H1 (cell line): Measurements from ENCODE around the gene TMEM144. TPM values are rescaled to one million over a fixed set of nuclear protein-coding genes. Genes with fewer than 3 reads are reported as not detected.

ENCODE experiments used
- CTCF ChIA-PET: fragments of 300-600 bp; sonication (Branson Sonifier 250); formaldehyde crosslinking; loops from one replicate; lab custom pipeline; 2021; ENCODE audit not compliant: partially characterized antibody; lab: Charles Lee
- POLR2A ChIA-PET: fragments of 300-600 bp; sonication (Branson Sonifier 250); formaldehyde crosslinking; loops from one replicate; lab custom pipeline; 2021; ENCODE audit warnings: inconsistent platforms; ENCODE audit not compliant: partially characterized antibody; lab: Charles Lee
- DNase-seq, 2 experiments: peaks; one replicate each; pipeline versions ENCODE4 v3.0.0 to v3.0.0-alpha.2; 2010 to 2022; ENCODE audit warnings: low spot score in 2 of 2, low read depth in 1 of 2, mixed read lengths in 1 of 2
- FAIRE-seq: peaks from 2 replicates; lab custom pipeline; 2011; peaks lifted over from hg19 to GRCh38; lab: Jason Lieb, UNC
- H2AFZ ChIP-seq: 2 replicates; pipeline ENCODE4 v1.8.1; 2012; ENCODE audit warnings: low read length, inconsistent platforms
- H2AK5ac ChIP-seq: 2 replicates; pipeline ENCODE4 v1.6.1; 2013; ENCODE audit warnings: low read depth, low read length
- H2BK120ac ChIP-seq: replicated peaks from 2 replicates; pipeline ENCODE3; 2013; ENCODE audit warnings: low read depth, low read length, inconsistent platforms
- H2BK12ac ChIP-seq: 2 replicates; pipeline ENCODE4 v1.6.1; 2013; ENCODE audit warnings: low read depth, low read length
- H2BK15ac ChIP-seq: 2 replicates; pipeline ENCODE4 v1.6.1; 2013; ENCODE audit warnings: low read length
- H2BK20ac ChIP-seq: 2 replicates; pipeline ENCODE4 v1.6.1; 2013; ENCODE audit warnings: low read length
- H2BK5ac ChIP-seq: 2 replicates; pipeline ENCODE4 v1.6.1; 2013; ENCODE audit warnings: low read depth, low read length
- H3K14ac ChIP-seq: 2 replicates; pipeline ENCODE4 v1.6.1; 2013; ENCODE audit warnings: inconsistent platforms; ENCODE audit not compliant: insufficient read length
- H3K18ac ChIP-seq: 2 replicates; pipeline ENCODE4 v1.6.1; 2013; ENCODE audit warnings: low read length; ENCODE audit errors: extremely low read depth
- H3K23ac ChIP-seq: 2 replicates; pipeline ENCODE4 v1.6.1; 2013; ENCODE audit warnings: inconsistent platforms; ENCODE audit not compliant: insufficient read length
- H3K23me2 ChIP-seq: 2 replicates; pipeline ENCODE4 v1.6.1; 2013; ENCODE audit warnings: low read depth, low read length
- H3K27ac ChIP-seq: 2 replicates; pipeline ENCODE4 v1.6.1; 2011; ENCODE audit warnings: low read depth, low read length, inconsistent platforms
- H3K27me3 ChIP-seq, 4 experiments: replicated peaks in 1 of 4; 1 replicate in 1 of 4; 2 replicates in 3 of 4; pipeline versions ENCODE4 v1.6.1 to v1.8.1; 2011 to 2013; ENCODE audit warnings: low read length in 3 of 4, mild to moderate bottlenecking in 3 of 4, inconsistent platforms in 2 of 4, mixed read lengths in 2 of 4, moderate library complexity in 1 of 4; ENCODE audit not compliant: control insufficient read depth in 3 of 4, insufficient read depth in 3 of 4; ENCODE audit errors: extremely low read depth in 1 of 4
- H3K36me3 ChIP-seq, 4 experiments: 2 replicates each; pipeline versions ENCODE4 v1.6.1 to v1.8.1; 2011 to 2013; ENCODE audit warnings: mild to moderate bottlenecking in 4 of 4, low read length in 3 of 4, moderate library complexity in 2 of 4, control low read depth in 1 of 4, inconsistent platforms in 1 of 4; ENCODE audit not compliant: insufficient read depth in 4 of 4, control insufficient read depth in 2 of 4
- H3K4ac ChIP-seq: replicated peaks from 2 replicates; pipeline ENCODE3; 2013; ENCODE audit warnings: low read length, low read depth, mixed read lengths, inconsistent platforms; ENCODE audit not compliant: insufficient read length
- H3K4me1 ChIP-seq, 4 experiments: replicated peaks in 1 of 4; 1 replicate in 1 of 4; 2 replicates in 3 of 4; pipeline versions ENCODE4 v1.6.1 to v1.8.1; 2011 to 2013; ENCODE audit warnings: low read length in 3 of 4, inconsistent platforms in 2 of 4, mixed read lengths in 1 of 4; ENCODE audit not compliant: insufficient read depth in 4 of 4, control insufficient read depth in 3 of 4
- H3K4me2 ChIP-seq, 2 experiments: 2 replicates each; pipeline versions ENCODE4 v1.6.1 to v1.8.1; 2011 to 2013; ENCODE audit warnings: low read depth in 2 of 2, low read length in 2 of 2, control low read depth in 1 of 2, inconsistent platforms in 1 of 2, mild to moderate bottlenecking in 1 of 2; ENCODE audit not compliant: insufficient read depth in 1 of 2
- H3K4me3 ChIP-seq, 4 experiments: fragments of 200-600, 300-600 bp in 1 of 4; sonication (generic), shearing (Covaris generic), sonication (Bioruptor Twin) in 1 of 4; 2 replicates each; pipeline versions ENCODE4 v1.5.1 to v1.8.1; 2011 to 2016; ENCODE audit warnings: low read length in 4 of 4, low read depth in 3 of 4, control low read depth in 2 of 4, inconsistent platforms in 2 of 4, mild to moderate bottlenecking in 2 of 4, mixed read lengths in 1 of 4, moderate library complexity in 1 of 4; ENCODE audit not compliant: insufficient read depth in 2 of 4; ENCODE audit errors: extremely low read depth in 1 of 4
- H3K56ac ChIP-seq: replicated peaks from 2 replicates; pipeline ENCODE3; 2013; ENCODE audit warnings: low read depth, mild to moderate bottlenecking, mixed read lengths, low read length, inconsistent platforms; ENCODE audit not compliant: insufficient read length
- H3K79me1 ChIP-seq: 2 replicates; pipeline ENCODE4 v1.6.1; 2013; ENCODE audit warnings: low read depth, low read length, control low read depth
- H3K79me2 ChIP-seq, 2 experiments: 2 replicates each; pipeline versions ENCODE4 v1.6.1 to v1.8.1; 2012 to 2013; ENCODE audit warnings: low read length in 2 of 2, mild to moderate bottlenecking in 2 of 2, inconsistent platforms in 1 of 2; ENCODE audit not compliant: insufficient read depth in 2 of 2, control insufficient read depth in 1 of 2
- H3K9ac ChIP-seq, 4 experiments: replicated peaks in 1 of 4; 1 replicate in 1 of 4; 2 replicates in 3 of 4; pipeline versions ENCODE4 v1.6.1 to v1.8.1; 2011 to 2013; ENCODE audit warnings: low read depth in 3 of 4, low read length in 3 of 4, control low read depth in 2 of 4, mild to moderate bottlenecking in 2 of 4, moderate library complexity in 2 of 4, inconsistent platforms in 1 of 4; ENCODE audit errors: extremely low read depth in 1 of 4
- H3K9me3 ChIP-seq, 2 experiments: 2 replicates each; pipeline versions ENCODE4 v1.6.1 to v1.8.1; 2012 to 2013; ENCODE audit warnings: mild to moderate bottlenecking in 2 of 2, moderate library complexity in 2 of 2, control low read depth in 1 of 2, inconsistent platforms in 1 of 2, low read depth in 1 of 2, low read length in 1 of 2, mixed read lengths in 1 of 2; ENCODE audit not compliant: insufficient read depth in 2 of 2
- H4K20me1 ChIP-seq, 2 experiments: replicated peaks in 1 of 2; 2 replicates each; pipeline versions ENCODE3 to v1.8.1; 2011 to 2013; ENCODE audit warnings: inconsistent platforms in 2 of 2, low read length in 2 of 2, mild to moderate bottlenecking in 1 of 2; ENCODE audit not compliant: insufficient read depth in 2 of 2, control insufficient read depth in 1 of 2
- H4K5ac ChIP-seq: 2 replicates; pipeline ENCODE4 v1.6.1; 2013; ENCODE audit warnings: low read length, low read depth, mixed read lengths, inconsistent platforms; ENCODE audit not compliant: insufficient read length
- H4K8ac ChIP-seq: 2 replicates; pipeline ENCODE4 v1.8.0; 2013; ENCODE audit warnings: mild to moderate bottlenecking, moderate library complexity, low read length, inconsistent platforms; ENCODE audit not compliant: insufficient read depth; ENCODE audit errors: extremely low read depth
- H4K91ac ChIP-seq: replicated peaks from 2 replicates; pipeline ENCODE3; 2013; ENCODE audit warnings: low read length, mixed read lengths, inconsistent platforms; ENCODE audit not compliant: insufficient read length
- ASH2L ChIP-seq: fragments of 200-600, 300-600 bp; sonication (generic); IDR thresholded peaks from one replicate; pipeline ENCODE4 v1.7.1; 2017; ENCODE audit warnings: low read length
- BRCA1 ChIP-seq: IDR thresholded peaks from 2 replicates; pipeline ENCODE4 v1.6.1; 2012; ENCODE audit warnings: low read depth, low read length, improper control_type of control experiment
- CHD2 ChIP-seq: IDR thresholded peaks from 2 replicates; pipeline ENCODE4 v1.6.1; 2012; ENCODE audit warnings: low read length, improper control_type of control experiment
- CTBP2 ChIP-seq: IDR thresholded peaks from 2 replicates; pipeline ENCODE4 v1.7.0; 2011; ENCODE audit warnings: borderline replicate concordance, mild to moderate bottlenecking, moderate library complexity, mixed read lengths, low read length; ENCODE audit not compliant: insufficient read depth, insufficient read length
- FOSL1 ChIP-seq: IDR thresholded peaks from 2 replicates; pipeline ENCODE4 v1.6.1; 2011; ENCODE audit warnings: mild to moderate bottlenecking, low read depth, low read length, moderate library complexity; ENCODE audit not compliant: insufficient read depth
- NRF1 ChIP-seq: IDR thresholded peaks from 2 replicates; pipeline ENCODE4 v1.6.1; 2011; ENCODE audit warnings: mild to moderate bottlenecking, low read depth, low read length, improper control_type of control experiment
- PHF8 ChIP-seq: fragments of 200-600 bp; sonication (generic); conservative IDR thresholded peaks from 2 replicates; pipeline ENCODE4 v1.7.1; 2012; ENCODE audit warnings: low read depth, mild to moderate bottlenecking, inconsistent platforms, low read length, moderate library complexity
- SIRT6 ChIP-seq: IDR thresholded peaks from one replicate; pipeline ENCODE4 v1.7.1; 2012; ENCODE audit warnings: low read length, inconsistent platforms
- TBP ChIP-seq: IDR thresholded peaks from 2 replicates; pipeline ENCODE4 v1.6.1; 2011; ENCODE audit warnings: low read depth, low read length, improper control_type of control experiment
- TEAD4 ChIP-seq: IDR thresholded peaks from 2 replicates; pipeline ENCODE4 v1.6.1; 2012; ENCODE audit warnings: low read depth, low read length, inconsistent platforms, mixed read lengths
- WGBS, 2 experiments: shearing (Covaris generic) in 1 of 2; methylation state at CpG; one replicate each; pipeline versions ENCODE4 v1.1.6 to v1.1.7; 2013 to 2015; ENCODE audit warnings: low lambda C conversion rate in 2 of 2, mixed read lengths in 2 of 2, inconsistent platforms in 1 of 2, low coverage in 1 of 2, missing lambda C conversion rate in 1 of 2; ENCODE audit not compliant: insufficient replicate concordance in 2 of 2, insufficient coverage in 1 of 2, insufficient read length in 1 of 2; ENCODE audit errors: extremely low coverage in 1 of 2, missing lambda C conversion rate in 1 of 2; 5-methylcytosine and 5-hydroxymethylcytosine counted together
- polyA plus RNA-seq, 7 experiments: library from polyadenylated mRNA; depleted of rRNA in 3 of 7; stranded (reverse) in 5 of 7; unstranded in 2 of 7; fragments of >200 nt in 5 of 7; fragments of 200-250 nt in 2 of 7; gene quantifications; 1 replicate in 5 of 7; 2 replicates in 1 of 7; 4 replicates in 1 of 7; pipeline versions ENCODE4 v1.2.1 to v1.2.3, GENCODE V29; 2011 to 2013; ENCODE audit warnings: missing spikeins in 2 of 7, mixed read lengths in 2 of 7
- total RNA-seq: library from RNA; stranded (reverse); fragmentation: NEBNext Ultra II Directional; extraction: Animal tissue kit (Norgen Biotek cat#: 25700); gene quantifications from 2 replicates; pipeline ENCODE4 v1.2.1, GENCODE V29; 2021
- TF ChIP-seq, protein P1 (sequence below): IDR thresholded peaks from 2 replicates; pipeline ENCODE4 v1.6.1; 2012; ENCODE audit warnings: inconsistent platforms
- TF ChIP-seq, protein P2 (sequence below): IDR thresholded peaks from 2 replicates; pipeline ENCODE4 v1.6.1; 2011; ENCODE audit warnings: low read length, improper control_type of control experiment

TMEM144 gene
- total and polyA plus RNA-seq, 2 of the 8 experiments (the other 6 are each of a cell fraction or from before 2014, with no cell fraction given), result 1.9 to 2.6 TPM

DNA sequence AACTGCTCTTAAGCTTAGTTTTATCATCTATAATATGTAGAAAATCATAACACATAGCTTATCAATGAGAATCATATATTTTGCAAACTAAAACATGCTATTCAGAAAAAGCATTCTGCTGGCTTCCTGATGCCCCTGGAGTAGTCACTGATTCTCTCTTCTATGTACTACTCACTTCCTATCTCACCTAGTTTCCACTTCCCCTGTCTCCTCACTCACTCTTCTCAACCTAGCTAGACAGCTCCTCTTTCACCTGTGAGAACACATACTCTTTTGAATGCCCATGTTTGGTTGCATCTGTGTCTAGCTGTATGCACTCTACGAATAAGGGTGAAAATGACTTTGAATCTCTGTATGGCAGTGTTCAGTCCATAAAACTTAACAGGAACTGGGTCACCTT is 9.3 kb downstream of the TMEM144 start:
- no peak overlapping the region for H3K9ac ChIP-seq
- H3K23ac ChIP-seq, result no peak overlapping the region
- H3K36me3 ChIP-seq, result no peaks in the 10 kb centered on the region
- no peak overlapping the region for H3K56ac ChIP-seq
- no peak overlapping the region for H4K8ac ChIP-seq
- no peak overlapping the region for H3K4me3 ChIP-seq
- no peak overlapping the region for H3K4me2 ChIP-seq
- H2BK15ac ChIP-seq, result no peak overlapping the region
- DNase-seq (no peak), FAIRE-seq (no peak)
- H3K23me2 ChIP-seq, result no peaks in the 10 kb centered on the region; the same call in 1 of the 2 replicates
- H2AK5ac ChIP-seq, result no peak overlapping the region
- H3K4me1 ChIP-seq, result peaks cover 0 to 4% (median 0%) of the 10 kb centered on the region in 4 experiments; a peak in 1 of 7 replicates
- ChIA-PET POLR2A (no interaction called here), CTCF (interaction anchor here (1.3 to 2.0 kb wide), 3 partner anchors 22 to 48 kb away, joined by 3 to 8 read pairs (median 5); no protein-coding TSS in a partner anchor)
- H4K5ac ChIP-seq, result no peak overlapping the region
- no peaks in the 10 kb centered on the region for H3K79me1 ChIP-seq
- no peak overlapping the region for H4K91ac ChIP-seq
- no peak overlapping the region for H3K18ac ChIP-seq
- H3K9me3 ChIP-seq, result no peaks in the 10 kb centered on the region
- no peak overlapping the region for H2AFZ ChIP-seq
- no peak overlapping the region for H3K27ac ChIP-seq
- H3K14ac ChIP-seq, result no peak overlapping the region
- H3K27me3 ChIP-seq, result no peaks in the 10 kb centered on the region
- no peaks in the 10 kb centered on the region for H3K79me2 ChIP-seq
- no peak overlapping the region for H2BK120ac ChIP-seq
- H2BK5ac ChIP-seq, result no peak overlapping the region
- H2BK12ac ChIP-seq, result no peak overlapping the region
- 95% methylated on average over 1 of the region's 1 CpG; no CpG with 5 or more reads in 1 of the 2 experiments for WGBS, 2 experiments
- H2BK20ac ChIP-seq, result no peak overlapping the region
- H4K20me1 ChIP-seq, result no peaks in the 10 kb centered on the region
- H3K4ac ChIP-seq, result no peak overlapping the region
- TF ChIP-seq, protein P1, sequence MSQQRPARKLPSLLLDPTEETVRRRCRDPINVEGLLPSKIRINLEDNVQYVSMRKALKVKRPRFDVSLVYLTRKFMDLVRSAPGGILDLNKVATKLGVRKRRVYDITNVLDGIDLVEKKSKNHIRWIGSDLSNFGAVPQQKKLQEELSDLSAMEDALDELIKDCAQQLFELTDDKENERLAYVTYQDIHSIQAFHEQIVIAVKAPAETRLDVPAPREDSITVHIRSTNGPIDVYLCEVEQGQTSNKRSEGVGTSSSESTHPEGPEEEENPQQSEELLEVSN, result no peak
- TF ChIP-seq CHD2 (no peak), FOSL1 (no peak), TBP (no peak), PHF8 (no peak), NRF1 (no peak), ASH2L (no peak), SIRT6 (no peak), CTBP2 (no peak), BRCA1 (no peak), TEAD4 (no peak)
- TF ChIP-seq, protein P2, sequence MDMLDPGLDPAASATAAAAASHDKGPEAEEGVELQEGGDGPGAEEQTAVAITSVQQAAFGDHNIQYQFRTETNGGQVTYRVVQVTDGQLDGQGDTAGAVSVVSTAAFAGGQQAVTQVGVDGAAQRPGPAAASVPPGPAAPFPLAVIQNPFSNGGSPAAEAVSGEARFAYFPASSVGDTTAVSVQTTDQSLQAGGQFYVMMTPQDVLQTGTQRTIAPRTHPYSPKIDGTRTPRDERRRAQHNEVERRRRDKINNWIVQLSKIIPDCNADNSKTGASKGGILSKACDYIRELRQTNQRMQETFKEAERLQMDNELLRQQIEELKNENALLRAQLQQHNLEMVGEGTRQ, result no peak
